ENCODE data around the gene DNAJB12.

The DNAJB12 gene

DNA sequence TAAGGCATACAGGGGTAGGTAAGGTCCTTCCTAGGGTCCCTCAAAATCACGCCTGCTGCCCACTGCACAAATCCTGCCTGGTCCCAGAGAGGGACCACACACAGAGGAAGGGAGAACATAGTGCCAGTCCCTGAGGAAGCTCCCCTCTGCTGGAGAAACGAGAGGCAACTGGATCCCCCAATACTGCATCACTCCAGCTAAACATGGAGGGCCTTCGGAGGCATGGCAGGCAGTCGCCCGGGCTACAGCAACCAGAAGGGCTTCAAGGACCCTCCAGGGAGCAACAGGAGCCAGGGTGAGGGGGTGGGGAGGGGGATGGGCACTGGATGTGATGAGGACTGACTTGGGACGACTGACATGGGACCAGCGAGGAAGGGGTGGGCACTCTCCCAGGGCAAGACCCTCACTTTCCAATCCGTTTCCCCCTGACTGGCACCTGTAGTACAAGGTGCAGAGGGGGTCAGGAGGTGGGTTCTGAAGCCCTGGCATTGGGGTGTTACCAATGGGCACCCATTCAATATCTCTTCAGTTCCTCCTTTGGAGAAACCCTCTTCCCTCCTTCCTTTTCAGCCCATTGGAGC, 59.3 kb downstream of the DNAJB12 start:
- no peak for DNase-seq (ENCODE audit: low read depth)

GRCh38 chr10:72292223-72292691, 62.5 kb downstream of the DNAJB12 start:
- no peak for DNase-seq (ENCODE audit: low read depth)

- no peak for DNase-seq (ENCODE audit: low read depth)
Observed at GRCh38 chr10:72291019-72291532, 63.6 kb downstream of the DNAJB12 start.

DNA sequence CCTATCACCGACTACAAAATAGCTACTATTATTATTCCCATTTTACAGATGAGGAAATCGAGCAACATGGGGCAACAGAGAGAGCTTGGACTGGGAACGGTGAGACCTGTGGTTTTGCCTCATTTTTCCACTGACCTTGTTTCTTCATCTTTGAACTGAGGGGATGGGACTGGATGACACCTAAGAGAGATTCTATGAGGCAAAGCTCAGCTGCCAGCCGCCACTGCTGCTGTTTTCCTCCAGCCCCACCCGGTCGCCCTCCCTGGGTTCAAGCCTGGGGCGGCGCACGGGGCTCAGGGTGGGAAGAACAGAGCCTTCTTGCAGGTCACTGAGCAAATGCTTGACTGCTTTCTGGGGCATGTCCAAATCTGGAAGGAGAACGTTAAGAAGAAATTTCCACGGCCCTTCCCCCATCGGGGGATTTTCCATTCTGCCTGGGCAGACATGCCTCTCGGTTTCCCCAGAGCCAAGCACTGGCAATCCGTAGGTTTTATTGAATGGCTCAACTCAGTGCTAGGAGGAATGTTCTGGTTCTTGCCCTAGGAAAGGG, 68.7 kb downstream of the DNAJB12 start:
- no peak for DNase-seq (ENCODE audit: low read depth)

DNA sequence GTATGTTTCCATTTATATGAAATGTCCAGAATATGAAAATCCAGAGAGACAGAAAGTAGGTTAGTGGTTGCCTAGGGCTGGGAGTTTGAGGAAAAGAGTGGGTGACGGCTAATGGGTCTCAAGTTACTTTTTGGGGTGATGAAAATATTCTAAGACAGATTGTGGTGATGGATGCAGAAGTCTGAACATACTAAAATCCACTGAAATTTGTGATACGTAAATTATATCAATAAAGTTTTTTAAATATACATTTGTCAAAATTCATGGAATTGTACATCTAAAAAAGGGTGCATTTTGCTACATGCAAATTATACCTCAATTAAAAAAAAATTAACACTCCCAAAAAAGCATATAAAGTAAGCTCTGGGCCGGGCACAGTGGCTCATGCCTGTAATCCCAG, 71.6 kb downstream of the DNAJB12 start:
- DNase-seq (ENCODE audit: low read depth), result no peak

Measured in GM04504 (cell line).